AML-193 (cell line): ENCODE measurements around the gene GNAI1.

Experiments
- DNase-seq, 2 experiments: peaks; one replicate each; lab custom pipeline; 2025; lab: John Stamatoyannopoulos, UW

Gene GNAI1

GRCh38 chr7:80215734-80216133 is 81.1 kb downstream of the GNAI1 start:
- DNase-seq = no peak

- DNase-seq = no peak
Observed at GRCh38 chr7:80216996-80217842, 82.6 kb downstream of the GNAI1 start.

- DNase-seq = no peak
Observed at GRCh38 chr7:80218723-80219122, 84.1 kb downstream of the GNAI1 start.

GRCh38 chr7:80220022-80220634 is 85.5 kb downstream of the GNAI1 start:
- no peak for DNase-seq

- no peak for DNase-seq
Observed at GRCh38 chr7:80224415-80224814, 89.8 kb downstream of the GNAI1 start.

- no peak for DNase-seq
Observed at GRCh38 chr7:80225361-80225760, 90.7 kb downstream of the GNAI1 start.

- no peak for DNase-seq
Observed at GRCh38 chr7:80226629-80227028, 92.0 kb downstream of the GNAI1 start.

GRCh38 chr7:80230327-80230726 is 95.7 kb downstream of the GNAI1 start:
- no peak for DNase-seq

- no peak for DNase-seq
Observed at GRCh38 chr7:80231707-80232106, 97.1 kb downstream of the GNAI1 start.

GRCh38 chr7:80232979-80233724 is 98.5 kb downstream of the GNAI1 start:
- DNase-seq = no peak

GRCh38 chr7:80235334-80235733 is 100.7 kb downstream of the GNAI1 start:
- no peak for DNase-seq

- DNase-seq = no peak
Observed at GRCh38 chr7:80236681-80237080, 102.0 kb downstream of the GNAI1 start.

- no peak for DNase-seq
Observed at GRCh38 chr7:80240265-80241025, 105.8 kb downstream of the GNAI1 start.

GRCh38 chr7:80241671-80242070 is 107.0 kb downstream of the GNAI1 start:
- no peak for DNase-seq

- DNase-seq = no peak
Observed at GRCh38 chr7:80243425-80243824, 108.8 kb downstream of the GNAI1 start.

GRCh38 chr7:80244206-80244916 is 109.7 kb downstream of the GNAI1 start:
- no peak for DNase-seq

GRCh38 chr7:80247144-80247543 is 112.5 kb downstream of the GNAI1 start:
- no peak for DNase-seq

GRCh38 chr7:80247891-80248290 is 113.3 kb downstream of the GNAI1 start:
- DNase-seq = no peak

- no peak for DNase-seq
Observed at GRCh38 chr7:80249184-80249583, 114.6 kb downstream of the GNAI1 start.

GRCh38 chr7:80249619-80250295 is 115.1 kb downstream of the GNAI1 start:
- DNase-seq = no peak

GRCh38 chr7:80253237-80253636 is 118.6 kb downstream of the GNAI1 start:
- no peak for DNase-seq
